GM15510 (cell line): ENCODE data around the gene CLDN9.

Experiments used
- POLR2A ChIP-seq: IDR thresholded peaks from 3 replicates; pipeline ENCODE4 v1.6.1; 2011; ENCODE audit warnings: borderline replicate concordance; ENCODE audit not compliant: insufficient read length; ENCODE audit errors: extremely low read depth

CLDN9 gene

DNA sequence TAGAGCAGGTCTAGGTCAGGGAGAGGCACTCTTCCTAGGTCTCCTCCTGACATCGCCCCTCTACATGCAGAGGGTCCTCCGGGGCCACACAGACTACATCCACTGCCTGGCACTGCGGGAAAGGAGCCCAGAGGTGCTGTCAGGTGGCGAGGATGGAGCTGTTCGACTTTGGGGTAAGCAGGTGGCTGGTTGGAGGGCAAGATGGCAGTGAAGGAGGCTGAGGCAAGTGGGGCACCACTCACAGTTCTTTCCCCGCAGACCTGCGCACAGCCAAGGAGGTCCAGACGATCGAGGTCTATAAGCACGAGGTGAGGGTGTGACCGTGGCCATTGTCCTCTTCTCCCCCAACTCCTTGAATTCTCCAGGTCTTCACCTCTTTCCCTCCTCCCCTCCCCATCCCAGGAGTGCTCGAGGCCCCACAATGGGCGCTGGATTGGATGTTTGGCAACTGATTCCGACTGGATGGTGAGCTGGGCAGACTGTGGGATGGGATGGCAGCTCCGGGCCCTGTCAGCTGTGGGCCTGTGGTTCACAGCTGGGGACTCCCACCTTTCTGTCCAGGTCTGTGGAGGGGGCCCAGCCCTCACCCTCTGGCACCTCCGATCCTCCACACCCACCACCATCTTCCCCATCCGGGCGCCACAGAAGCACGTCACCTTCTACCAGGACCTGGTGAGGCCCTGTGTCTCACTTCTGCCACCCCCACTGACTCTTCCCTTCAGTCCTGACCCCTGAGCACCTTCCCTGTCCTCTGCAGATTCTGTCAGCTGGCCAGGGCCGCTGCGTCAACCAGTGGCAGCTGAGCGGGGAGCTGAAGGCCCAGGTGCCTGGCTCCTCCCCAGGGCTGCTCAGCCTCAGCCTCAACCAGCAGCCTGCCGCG lies 14.1 kb downstream of the CLDN9 start:
- TF ChIP-seq POLR2A, result no peak

DNA sequence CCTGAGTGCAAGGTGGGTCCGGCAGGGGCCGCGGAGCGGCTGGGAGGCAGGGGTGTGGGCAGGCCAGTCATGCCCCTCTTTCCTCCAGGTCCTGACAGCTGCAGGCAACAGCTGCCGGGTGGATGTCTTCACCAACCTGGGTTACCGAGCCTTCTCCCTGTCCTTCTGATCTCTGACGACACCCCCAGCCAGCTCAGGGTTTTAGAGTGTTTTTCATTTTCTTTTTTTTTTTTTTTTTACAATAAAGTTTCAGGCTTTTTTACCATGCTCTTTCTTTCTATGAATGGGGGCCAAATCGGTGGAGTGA lies 14.7 kb downstream of the CLDN9 start:
- TF ChIP-seq POLR2A, result no peak

DNA sequence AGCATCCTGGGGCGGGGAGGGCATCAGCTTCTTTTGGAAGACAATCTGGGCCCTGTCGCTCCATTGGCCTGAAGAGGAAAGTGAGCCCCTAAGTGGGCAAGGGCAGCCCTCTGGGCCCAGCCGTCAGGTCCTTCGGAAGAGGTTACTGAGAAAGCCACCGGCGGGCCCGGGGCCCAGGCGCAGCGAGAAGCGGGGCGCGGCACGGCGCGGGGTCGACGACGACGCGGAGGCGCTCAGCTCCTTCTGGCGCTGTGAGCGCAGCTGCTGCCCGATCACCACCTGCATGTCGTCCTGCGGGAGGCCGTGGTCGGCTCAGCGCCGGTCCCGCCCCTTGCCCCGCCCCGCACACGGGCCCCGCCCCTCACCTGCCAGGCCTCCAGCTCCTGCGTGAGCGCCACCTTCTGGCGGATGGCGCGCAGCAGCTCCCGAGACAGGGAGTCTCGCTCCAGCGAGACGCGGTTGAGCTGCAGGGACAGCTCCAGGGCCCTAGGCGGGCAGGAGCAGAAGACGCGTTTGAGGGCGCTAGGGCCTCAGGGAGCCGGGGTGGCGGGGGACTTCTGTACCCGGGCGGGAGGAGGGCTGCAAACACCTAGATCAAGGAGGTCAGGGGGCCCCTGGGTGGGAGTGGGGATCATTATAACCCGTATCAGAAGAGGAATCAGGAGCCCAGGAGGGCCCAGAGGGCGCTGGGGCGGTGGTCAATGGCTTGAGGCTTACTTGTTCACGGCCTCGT lies 15.4 kb downstream of the CLDN9 start:
- no peak for TF ChIP-seq POLR2A

DNA sequence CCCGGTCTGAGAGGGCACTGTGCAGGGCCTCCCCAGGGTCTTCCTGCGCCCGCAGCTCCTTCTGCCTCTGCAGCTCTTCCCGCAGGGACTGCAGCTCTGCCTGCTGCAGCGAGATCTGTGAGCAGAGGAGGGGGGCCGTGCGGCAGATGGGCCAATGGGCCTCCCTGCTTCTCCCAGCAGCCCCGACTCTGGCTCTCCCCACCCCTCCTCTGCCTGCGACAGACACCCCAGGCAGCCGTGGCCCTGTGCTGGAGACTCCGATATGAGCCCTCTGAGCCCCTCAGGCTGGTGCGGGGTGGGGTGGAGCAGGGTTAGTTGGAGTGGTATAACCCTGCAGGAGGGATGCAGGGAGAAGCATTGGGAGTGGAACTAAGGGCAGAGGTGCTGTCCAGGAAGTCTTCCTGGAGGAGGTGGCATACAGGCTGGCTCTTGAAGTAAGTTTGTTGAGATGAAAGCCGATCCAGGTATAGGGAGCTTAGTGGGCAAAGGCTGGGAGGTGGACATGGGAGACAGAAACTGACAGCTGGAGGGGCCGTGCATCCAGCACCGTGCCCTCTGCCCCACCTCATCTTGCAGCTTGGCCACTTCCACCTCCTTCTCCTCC lies 16.1 kb downstream of the CLDN9 start:
- TF ChIP-seq POLR2A, result no peak

DNA sequence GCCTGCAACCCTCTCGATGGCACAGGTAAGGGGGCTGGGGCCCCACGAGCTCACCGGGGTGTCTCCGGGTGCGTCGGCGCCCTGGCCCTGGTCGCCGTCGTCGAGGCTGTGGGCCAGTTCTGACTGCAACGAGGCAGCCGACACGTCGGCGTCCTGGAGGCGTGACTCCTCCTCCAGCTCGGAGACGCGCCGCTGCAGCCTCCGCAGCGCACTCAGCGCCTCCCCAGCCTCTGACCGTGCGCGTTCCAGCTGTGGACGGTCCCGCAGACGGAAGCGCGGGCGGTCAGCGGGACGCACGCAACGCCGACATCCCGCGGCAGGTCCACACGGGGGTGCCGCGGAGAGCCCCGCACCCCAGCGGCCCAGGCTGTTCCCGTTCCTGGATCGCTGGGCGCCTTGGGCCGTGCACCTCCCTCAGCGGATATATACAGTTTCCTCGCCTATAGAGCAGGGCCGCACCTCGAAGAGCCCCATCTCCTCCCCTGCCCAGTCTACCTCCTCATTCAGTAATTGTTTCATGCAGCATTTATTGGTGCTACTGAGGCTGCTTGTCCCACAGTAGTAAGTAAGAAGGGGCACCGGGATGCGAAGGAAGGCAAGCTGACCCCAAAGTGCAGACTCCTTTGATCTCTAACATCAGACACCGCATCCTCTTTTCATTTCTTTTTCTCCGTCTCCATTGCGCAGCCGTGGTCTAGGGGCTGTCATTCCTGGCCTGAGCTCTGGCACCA lies 16.9 kb downstream of the CLDN9 start:
- TF ChIP-seq POLR2A, result no peak

DNA sequence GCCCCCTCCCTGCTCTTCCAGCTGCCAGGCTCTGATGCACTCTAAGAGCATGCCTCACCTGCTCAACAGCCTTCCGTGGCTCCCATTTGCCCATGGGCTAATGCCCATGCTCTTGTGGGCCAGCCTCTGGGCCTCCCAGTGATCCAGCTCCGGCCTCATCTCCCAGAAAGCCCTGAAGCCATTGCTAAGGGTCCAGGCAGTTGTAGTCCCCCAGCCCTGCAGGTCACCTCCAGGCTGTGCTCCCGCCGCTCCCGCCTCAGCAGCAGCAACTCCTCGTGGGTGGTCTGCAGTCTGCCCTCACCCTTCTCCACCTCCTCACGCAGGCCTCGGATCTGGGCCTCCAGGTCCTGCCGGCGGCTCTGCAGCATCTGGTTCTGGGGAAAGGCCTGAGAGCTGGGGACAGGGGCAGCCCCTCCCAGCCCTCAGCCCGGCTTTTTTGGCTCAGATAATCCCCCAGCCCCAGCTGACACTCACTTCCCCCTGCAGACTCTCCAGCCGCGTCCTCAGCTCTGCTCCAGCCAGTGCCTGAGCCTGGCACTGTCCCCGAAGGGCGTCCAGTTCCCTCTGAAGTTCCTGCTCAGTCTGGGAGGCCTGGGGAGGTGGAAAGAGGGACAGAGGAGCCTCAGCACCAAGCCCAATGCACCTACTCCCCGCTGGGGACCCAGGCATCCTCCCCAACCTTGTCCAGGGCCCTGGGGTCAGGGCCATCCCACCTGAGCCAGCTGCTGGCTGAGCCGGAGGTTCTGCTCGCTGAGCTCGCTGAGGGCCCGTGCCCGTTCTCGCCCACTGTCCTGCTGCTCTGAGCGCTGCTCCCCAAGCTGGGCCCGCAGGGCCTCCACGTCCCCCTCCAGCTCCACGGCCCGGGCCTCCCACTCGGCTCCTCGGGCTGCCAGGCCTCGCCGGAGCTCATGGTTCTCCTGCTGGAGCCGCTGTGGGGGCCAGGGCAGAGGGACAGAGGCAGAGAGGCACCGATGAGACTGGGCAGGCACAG lies 17.8 kb downstream of the CLDN9 start:
- no peak for TF ChIP-seq POLR2A

DNA sequence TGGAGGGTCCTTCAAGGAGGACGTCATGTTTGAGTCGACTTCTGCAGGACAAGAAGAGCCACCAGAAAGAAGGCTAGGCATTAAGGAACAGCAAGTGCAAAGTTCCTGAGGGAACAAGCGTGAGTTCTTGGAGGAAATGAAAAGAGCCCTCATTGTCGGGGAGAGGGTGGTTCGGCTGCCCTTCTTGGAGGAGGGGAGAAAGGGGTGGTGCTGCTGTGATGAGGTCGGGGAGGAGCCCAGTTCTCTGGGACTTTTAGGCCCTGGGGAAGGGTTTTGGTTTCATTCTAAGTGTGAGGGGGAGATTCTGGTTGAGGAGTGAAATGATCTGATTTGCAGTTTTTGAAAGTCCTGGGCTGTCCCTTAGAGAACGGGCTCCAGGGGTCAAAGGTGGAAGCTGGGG lies 19.9 kb downstream of the CLDN9 start:
- no peak for TF ChIP-seq POLR2A

DNA sequence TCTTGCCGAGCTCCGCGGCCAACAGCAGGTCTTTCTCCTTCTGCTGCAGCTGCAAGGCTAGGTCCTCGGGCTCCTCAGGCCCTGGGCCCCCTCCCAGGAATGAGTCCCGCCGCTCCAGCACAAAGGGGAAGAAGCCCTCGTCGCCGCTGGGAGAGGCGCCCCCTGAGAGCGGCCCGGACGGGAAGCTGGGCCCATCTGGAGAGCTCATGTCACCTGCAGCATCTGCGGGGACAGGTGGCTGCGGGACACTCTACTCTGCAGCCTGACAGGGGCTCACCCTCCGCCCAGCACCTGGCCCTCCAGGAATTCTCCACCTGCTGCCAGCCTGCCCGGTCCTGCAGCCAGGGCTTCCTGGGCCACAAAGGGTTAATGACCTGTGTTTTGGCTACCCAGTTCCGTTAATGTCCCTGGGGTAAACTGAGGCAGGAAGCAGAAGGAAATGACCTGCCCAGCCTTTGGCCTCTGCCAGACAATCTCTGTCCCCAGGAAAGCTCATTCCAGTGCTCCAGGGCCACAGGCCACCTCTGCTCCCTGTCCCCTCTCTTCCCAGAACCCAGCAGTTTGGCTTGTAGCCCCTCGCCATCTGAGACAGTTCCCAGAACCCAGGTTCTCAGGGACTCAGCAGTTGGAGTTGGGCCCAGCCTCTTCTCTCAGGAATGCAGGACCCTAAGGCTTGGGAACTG lies 22.7 kb downstream of the CLDN9 start:
- TF ChIP-seq POLR2A, result no peak

DNA sequence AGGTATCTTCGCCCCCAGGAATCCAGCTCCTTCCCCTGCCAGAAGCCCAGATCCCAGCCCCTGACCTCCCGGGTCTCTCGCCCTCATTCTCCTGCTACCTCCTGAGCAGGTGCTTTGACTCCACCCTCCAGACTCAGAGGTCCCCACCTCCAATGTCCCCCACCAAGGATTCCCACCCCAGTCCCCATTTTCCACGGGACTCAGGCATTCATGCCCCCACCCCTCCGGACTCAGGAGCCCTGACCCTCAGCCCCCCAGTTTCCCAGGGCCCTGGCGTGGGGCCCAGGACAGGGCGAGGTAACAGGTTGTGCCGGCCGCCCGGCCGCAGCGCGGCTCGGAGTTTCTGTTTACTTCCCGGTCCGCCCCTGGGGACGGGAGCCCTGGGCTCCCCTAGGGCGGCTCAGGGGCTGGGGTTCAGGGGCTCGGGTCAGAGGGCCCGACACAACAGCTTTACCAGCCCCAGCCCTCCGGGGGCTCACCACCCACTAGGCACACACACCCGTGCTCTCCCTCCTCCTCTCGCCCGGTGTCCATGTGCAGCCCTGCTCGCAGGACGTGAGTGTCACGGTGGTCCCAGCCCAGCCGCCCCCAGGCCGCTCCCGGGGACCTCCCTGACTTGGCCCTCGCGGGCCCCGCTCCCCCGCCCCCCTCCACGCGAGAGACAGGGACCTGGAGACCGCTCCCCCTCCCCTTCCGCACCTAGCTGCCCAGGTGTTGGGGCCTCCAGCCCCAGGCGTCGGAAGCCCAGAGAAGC lies 23.4 kb downstream of the CLDN9 start:
- no peak for TF ChIP-seq POLR2A

DNA sequence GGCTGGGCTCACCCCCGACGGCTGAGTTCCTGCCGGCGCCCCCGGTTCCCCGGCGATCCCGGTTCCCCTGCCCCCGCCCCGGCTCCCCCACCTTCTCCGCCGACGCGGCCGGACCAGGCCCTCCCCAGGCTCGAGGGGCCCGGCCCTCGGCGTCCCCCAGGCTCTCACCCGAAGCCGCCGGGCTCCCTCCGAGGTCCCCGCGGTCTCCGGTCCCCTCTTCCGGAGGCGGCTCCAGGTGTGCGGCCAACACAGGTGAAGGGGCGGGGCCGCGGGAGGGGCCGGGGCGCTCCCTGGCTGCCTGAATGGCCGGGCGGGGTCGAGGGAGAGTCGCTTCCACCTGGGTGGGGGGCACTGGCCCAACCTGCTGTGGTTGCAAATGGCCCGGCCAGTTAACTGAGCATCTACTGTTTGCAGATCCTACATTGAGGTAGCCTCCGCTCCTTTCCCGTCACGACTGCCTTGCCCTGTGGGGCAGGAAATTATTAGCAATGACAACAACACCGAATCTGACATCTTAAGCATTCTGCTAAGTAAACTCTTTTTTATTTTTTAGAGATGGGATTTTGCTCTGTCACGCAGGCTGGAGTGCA lies 24.1 kb downstream of the CLDN9 start, which contains the start of gene BICDL2:
BICDL2 (minus strand) TSS at position 219 of the 590 bp plus-strand sequence. CDS start 1,448 bp downstream, outside the sequence.
- no peak for TF ChIP-seq POLR2A

DNA sequence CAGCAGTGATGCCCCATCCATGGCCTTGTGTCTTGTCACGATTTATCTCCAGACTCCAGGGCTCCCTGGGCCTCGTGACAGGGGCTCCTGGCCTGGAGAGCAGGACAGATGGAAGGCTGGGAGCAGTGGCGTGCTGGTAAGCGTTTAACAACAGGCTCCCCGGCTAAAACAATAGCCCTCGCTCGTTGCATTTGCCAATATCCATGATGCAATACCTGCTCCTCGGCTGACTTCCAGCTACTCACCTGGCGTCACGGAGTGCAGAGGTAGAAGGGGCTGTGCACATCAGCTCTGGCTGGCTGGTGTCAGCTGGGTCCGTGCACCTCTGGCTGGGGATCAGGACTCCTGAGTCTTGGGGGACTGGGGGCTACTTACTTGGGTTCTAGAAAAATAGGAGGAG lies 25.5 kb downstream of the CLDN9 start:
- TF ChIP-seq POLR2A, result no peak

DNA sequence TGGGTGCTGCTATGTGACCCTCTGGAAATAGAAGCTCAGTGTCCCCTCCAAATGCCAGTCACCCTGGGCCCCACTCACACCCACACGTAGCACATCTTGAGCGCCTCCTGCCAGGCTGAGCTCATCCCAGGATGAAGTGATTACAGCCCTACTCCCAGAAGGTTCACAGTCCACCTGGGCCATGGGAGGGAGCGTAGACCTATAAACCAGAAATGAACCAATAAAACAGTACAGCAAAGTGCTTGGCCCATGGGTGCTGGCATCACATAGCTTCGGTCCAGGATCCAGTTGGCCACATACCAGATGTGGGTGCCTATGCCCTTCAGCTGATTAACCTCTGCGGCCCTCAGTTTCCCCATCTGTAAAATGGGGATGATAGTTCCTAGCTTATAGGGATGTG lies 26.2 kb downstream of the CLDN9 start:
- TF ChIP-seq POLR2A, result no peak
